Measurements from ENCODE around the gene PLA2G4C. TPM values are rescaled to one million over a fixed set of nuclear protein-coding genes. Genes with fewer than 3 reads are reported as not detected.

The PLA2G4C gene
- total RNA-seq, 4 donors from 2014 or later: 25.7 to 61.1 (median 51.1) TPM

GRCh38 chr19:48120505-48120904, 9.9 kb upstream of the PLA2G4C start:
- ATAC-seq (no peak), DNase-seq (no peak)
- in situ Hi-C loops (cut with MboI; ENCODE audit: low sequenced_read_pairs in 4 of 4): loop anchor here in 1 of 4 donors (25.0 kb wide), 1 partner anchor 158 kb away; no protein-coding TSS in a partner anchor
- Histone ChIP-seq H3K4me1 (no peaks in the 10 kb centered on the region), H3K27me3 (no peaks in the 10 kb centered on the region), H3K9me3 (no peaks in the 10 kb centered on the region), H3K27ac (no peak overlapping the region), H3K36me3 (no peaks in the 10 kb centered on the region), H3K4me3 (no peak overlapping the region)
- TF ChIP-seq POLR2A (IDR thresholded peaks at IDR 0.05): no peak
- TF ChIP-seq CTCF (IDR thresholded peaks at IDR 0.05 in 4 of 5, conservative IDR thresholded peaks at IDR 0.05 in 1 of 5): no peak
- intact Hi-C loops (cut with DNase I; ENCODE audit: low total_unique reads): no loop called here

DNA sequence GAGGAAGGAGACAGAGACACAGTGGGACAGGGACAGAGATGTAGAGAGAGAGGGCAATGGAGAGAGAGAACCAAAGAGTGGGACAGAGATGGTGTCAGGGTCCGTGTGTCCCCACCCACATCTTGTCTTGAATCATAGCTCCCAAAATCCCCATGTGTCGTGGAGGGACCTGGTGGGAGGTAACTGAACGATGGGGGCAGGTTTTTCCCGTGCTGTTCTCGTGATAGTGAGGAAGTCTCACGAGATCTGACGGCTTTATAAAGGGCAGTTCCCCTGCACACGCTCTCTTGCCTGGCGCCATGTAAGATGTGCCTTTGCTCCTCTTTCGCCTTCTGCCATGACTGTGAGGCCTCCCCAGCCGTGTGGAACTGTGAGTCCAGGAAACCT, 7.5 kb upstream of the PLA2G4C start:
- ATAC-seq (no peak), DNase-seq (no peak)
- intact Hi-C loops (cut with DNase I; ENCODE audit: low total_unique reads): no loop called here
- Histone ChIP-seq H3K9me3 (no peaks in the 10 kb centered on the region), H3K4me1 (no peaks in the 10 kb centered on the region), H3K36me3 (no peaks in the 10 kb centered on the region), H3K27me3 (no peaks in the 10 kb centered on the region), H3K27ac (no peak overlapping the region), H3K4me3 (no peak overlapping the region)
- in situ Hi-C loops (cut with MboI; ENCODE audit: low sequenced_read_pairs in 4 of 4): loop anchor here in 1 of 4 donors (25.0 kb wide), 1 partner anchor 156 kb away; no protein-coding TSS in a partner anchor
- TF ChIP-seq POLR2A (IDR thresholded peaks at IDR 0.05) (no peak), CTCF (IDR thresholded peaks at IDR 0.05 in 4 of 5, conservative IDR thresholded peaks at IDR 0.05 in 1 of 5) (no peak)

DNA sequence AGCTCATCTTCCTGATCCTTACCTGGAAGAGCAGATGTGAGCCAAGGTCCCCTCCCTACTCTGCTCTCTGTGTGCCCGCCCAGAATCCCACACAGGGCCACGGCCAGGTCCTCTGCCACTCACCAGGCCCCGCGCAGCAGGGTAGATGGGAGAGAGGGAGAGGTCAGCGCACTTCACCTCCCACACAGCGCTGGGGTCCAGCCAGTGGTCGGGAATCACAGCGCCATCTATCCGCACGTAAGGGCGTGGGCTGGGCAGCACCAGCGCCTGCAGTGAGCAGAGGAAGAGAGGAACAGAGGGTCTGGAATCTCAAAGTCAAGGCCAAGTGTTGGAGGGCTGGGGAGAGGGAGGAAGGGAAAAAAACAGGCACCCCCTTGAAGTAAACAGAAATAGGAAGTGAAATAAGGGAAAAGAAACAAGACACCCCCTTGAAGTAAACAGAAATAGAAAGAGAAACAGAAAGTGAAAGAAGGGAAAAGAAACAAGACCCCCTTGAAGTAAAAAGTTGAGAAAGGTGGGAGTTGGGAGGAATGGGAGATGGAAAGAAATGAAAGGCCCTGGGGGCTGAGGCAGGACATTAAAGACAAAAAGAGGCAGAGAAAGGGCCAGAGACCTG, 7.0 kb upstream of the PLA2G4C start:
- ATAC-seq (no peak), DNase-seq (no peak)
- Histone ChIP-seq H3K4me1 (no peaks in the 10 kb centered on the region), H3K9me3 (no peaks in the 10 kb centered on the region), H3K4me3 (no peak overlapping the region), H3K27me3 (no peaks in the 10 kb centered on the region), H3K36me3 (no peaks in the 10 kb centered on the region), H3K27ac (no peak overlapping the region)
- in situ Hi-C loops (cut with MboI; ENCODE audit: low sequenced_read_pairs in 4 of 4): loop anchor here in 1 of 4 donors (25.0 kb wide), 1 partner anchor 155 kb away; no protein-coding TSS in a partner anchor
- no peak for TF ChIP-seq CTCF (IDR thresholded peaks at IDR 0.05 in 4 of 5, conservative IDR thresholded peaks at IDR 0.05 in 1 of 5)
- TF ChIP-seq POLR2A (IDR thresholded peaks at IDR 0.05): no peak
- intact Hi-C loops (cut with DNase I; ENCODE audit: low total_unique reads): no loop called here

- ATAC-seq (no peak), DNase-seq (no peak)
- Histone ChIP-seq H3K4me1 (peaks cover 18% of the 10 kb centered on the region in 2 donors), H3K36me3 (no peaks in the 10 kb centered on the region), H3K9me3 (no peaks in the 10 kb centered on the region), H3K4me3 (no peak overlapping the region), H3K27ac (no peak overlapping the region), H3K27me3 (no peaks in the 10 kb centered on the region)
- in situ Hi-C loops (cut with MboI; ENCODE audit: low sequenced_read_pairs in 4 of 4): loop anchor here in 1 of 4 donors (25.0 kb wide), 1 partner anchor 151 kb away; no protein-coding TSS in a partner anchor
- intact Hi-C loops (cut with DNase I; ENCODE audit: low total_unique reads): no loop called here
- TF ChIP-seq CTCF (IDR thresholded peaks at IDR 0.05 in 4 of 5, conservative IDR thresholded peaks at IDR 0.05 in 1 of 5) (no peak), POLR2A (IDR thresholded peaks at IDR 0.05) (no peak)
Observed at GRCh38 chr19:48113190-48113917, 2.7 kb upstream of the PLA2G4C start.

Data from gastrocnemius medialis (tissue), 4 donors.